ENCODE data around the gene ARIH2. TPM values are rescaled to one million over a fixed set of nuclear protein-coding genes. Genes with fewer than 3 reads are reported as not detected.

The ARIH2 gene
- total and polyA plus RNA-seq, 7 donors = 33.0 to 165 (median 94.9) TPM

DNA sequence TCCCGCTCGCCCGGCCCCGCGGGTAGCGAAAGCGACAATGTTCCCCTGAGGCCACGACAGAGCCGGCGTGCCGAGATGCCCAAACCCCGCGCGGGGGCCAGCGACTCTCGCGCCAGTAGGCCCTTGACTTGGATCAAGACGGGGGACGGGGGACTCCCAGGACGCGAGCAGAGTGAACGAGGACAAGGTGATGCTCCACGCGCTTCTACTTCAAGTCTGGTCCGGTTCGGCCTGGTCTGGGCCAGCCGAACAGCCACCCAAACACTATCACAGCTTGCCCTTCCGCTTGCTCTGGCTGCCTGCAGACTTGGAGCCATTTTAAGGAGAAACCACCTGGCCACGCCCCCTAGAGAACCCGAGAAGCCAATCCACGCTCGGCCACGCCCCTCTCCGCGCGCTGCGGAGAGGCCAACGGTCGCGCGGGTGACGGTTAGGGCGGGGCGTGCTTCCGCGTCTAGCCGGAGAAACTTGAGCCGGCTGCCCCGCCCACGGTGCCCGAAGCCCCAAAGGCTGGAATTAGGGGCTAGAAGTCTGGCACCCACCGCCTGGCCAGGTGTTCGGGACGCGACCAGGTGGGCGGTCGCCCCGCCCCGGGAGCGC lies 102.7 kb downstream of the ARIH2 start:
- no peak for TF ChIP-seq EP300 (IDR thresholded peaks at IDR 0.05)
- TF ChIP-seq, protein P1, sequence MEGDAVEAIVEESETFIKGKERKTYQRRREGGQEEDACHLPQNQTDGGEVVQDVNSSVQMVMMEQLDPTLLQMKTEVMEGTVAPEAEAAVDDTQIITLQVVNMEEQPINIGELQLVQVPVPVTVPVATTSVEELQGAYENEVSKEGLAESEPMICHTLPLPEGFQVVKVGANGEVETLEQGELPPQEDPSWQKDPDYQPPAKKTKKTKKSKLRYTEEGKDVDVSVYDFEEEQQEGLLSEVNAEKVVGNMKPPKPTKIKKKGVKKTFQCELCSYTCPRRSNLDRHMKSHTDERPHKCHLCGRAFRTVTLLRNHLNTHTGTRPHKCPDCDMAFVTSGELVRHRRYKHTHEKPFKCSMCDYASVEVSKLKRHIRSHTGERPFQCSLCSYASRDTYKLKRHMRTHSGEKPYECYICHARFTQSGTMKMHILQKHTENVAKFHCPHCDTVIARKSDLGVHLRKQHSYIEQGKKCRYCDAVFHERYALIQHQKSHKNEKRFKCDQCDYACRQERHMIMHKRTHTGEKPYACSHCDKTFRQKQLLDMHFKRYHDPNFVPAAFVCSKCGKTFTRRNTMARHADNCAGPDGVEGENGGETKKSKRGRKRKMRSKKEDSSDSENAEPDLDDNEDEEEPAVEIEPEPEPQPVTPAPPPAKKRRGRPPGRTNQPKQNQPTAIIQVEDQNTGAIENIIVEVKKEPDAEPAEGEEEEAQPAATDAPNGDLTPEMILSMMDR (IDR thresholded peaks at IDR 0.05) = no peak
- TF ChIP-seq POLR2AphosphoS5 (IDR thresholded peaks at IDR 0.05) = peak; percentile 93 to 100 (median 98)
- TF ChIP-seq POLR2A (IDR thresholded peaks at IDR 0.05) = peak; percentile 91 to 95
- H3K9me3 ChIP-seq = no peaks in the 10 kb centered on the region
- intact Hi-C loops (cut with DNase I) = loop anchor here (5.0 kb wide), 1 partner anchor 71 kb away; the partner anchor contains the start of gene QRICH1
- 0% methylated on average over 60 of the region's 60 CpGs for whole genome bisulfite sequencing, 2 donors
- peak overlapping the region; percentile 79 to 96 (median 82) for H3K4me3 ChIP-seq
- DNase-seq = peak; percentile 99
- H3K4me1 ChIP-seq = peaks cover 0 to 56% (median 47%) of the 10 kb centered on the region in 4 donors
- H3K27me3 ChIP-seq = no peaks in the 10 kb centered on the region
- H3K27ac ChIP-seq = peak overlapping the region; percentile 99 to 100 (median 100)
- peaks cover 4 to 37% (median 22%) of the 10 kb centered on the region in 4 donors for H3K36me3 ChIP-seq

- WGBS, 2 donors = 0 to 1% methylated on average over 83 of the region's 83 CpGs
- H3K36me3 ChIP-seq = peaks cover 4 to 39% (median 22%) of the 10 kb centered on the region in 4 donors
- peak within 1 kb of the TSS; percentile 99 to 100 (median 100) for H3K27ac ChIP-seq
- intact Hi-C loops (cut with DNase I) = loop anchor here (5.0 kb wide), 1 partner anchor 70 kb away; the partner anchor contains the start of gene QRICH1
- peak within 1 kb of the TSS; percentile 79 to 96 (median 82) for H3K4me3 ChIP-seq
- peaks cover 0 to 55% (median 47%) of the 10 kb centered on the region in 4 donors for H3K4me1 ChIP-seq
- TF ChIP-seq POLR2AphosphoS5 (IDR thresholded peaks at IDR 0.05) (peak; percentile 86 to 97 (median 94)), POLR2A (IDR thresholded peaks at IDR 0.05) (peak; percentile 76 to 86), EP300 (IDR thresholded peaks at IDR 0.05) (no peak)
- TF ChIP-seq, protein P1 (IDR thresholded peaks at IDR 0.05) = peak; percentile 96 to 98 (median 96)
- DNase-seq = peak; percentile 96
- H3K27me3 ChIP-seq = no peaks in the 10 kb centered on the region
- H3K9me3 ChIP-seq = no peaks in the 10 kb centered on the region
These were observed 103.4 kb downstream of the ARIH2 start, which contains the start of gene NDUFAF3 for GRCh38 chr3:49021813-49022687. Gene NDUFAF3, plus strand, starts transcription at chr3:49022121. Its CDS starts 24 bp downstream, at chr3:49022145.

DNA sequence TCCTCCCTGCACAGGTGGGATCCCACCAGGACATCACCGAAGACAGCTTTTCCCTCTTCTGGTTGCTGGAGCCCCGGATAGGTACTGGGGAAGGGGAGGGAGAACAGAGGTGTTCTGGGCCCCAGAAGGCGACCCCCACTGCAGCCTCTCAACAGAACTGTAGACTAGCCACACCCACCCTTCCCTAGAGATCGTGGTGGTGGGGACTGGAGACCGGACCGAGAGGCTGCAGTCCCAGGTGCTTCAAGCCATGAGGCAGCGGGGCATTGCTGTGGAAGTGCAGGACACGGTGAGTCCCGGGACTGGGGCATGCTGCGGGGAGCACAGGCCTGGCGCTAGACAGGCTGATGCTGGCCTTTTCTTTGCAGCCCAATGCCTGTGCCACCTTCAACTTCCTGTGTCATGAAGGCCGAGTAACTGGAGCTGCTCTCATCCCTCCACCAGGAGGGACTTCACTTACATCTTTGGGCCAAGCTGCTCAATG lies 104.1 kb downstream of the ARIH2 start:
- 6 to 22% methylated on average over 12 of the region's 12 CpGs for WGBS, 2 donors
- TF ChIP-seq, protein P1 (IDR thresholded peaks at IDR 0.05) = no peak
- TF ChIP-seq POLR2A (IDR thresholded peaks at IDR 0.05) (no peak), EP300 (IDR thresholded peaks at IDR 0.05) (no peak), POLR2AphosphoS5 (IDR thresholded peaks at IDR 0.05) (no peak)
- Histone ChIP-seq H3K27me3 (no peaks in the 10 kb centered on the region), H3K9me3 (no peaks in the 10 kb centered on the region), H3K36me3 (peaks cover 4 to 43% (median 22%) of the 10 kb centered on the region in 4 donors), H3K4me1 (peaks cover 0 to 52% (median 41%) of the 10 kb centered on the region in 4 donors), H3K27ac (peak overlapping the region; percentile 99 to 100 (median 100)), H3K4me3 (peak overlapping the region; percentile 79 to 96 (median 82))
- DNase-seq = peak; percentile 70
- intact Hi-C loops (cut with DNase I) = loop anchor here (5.0 kb wide), 1 partner anchor 70 kb away; the partner anchor contains the start of gene QRICH1

GRCh38 chr3:49023775-49024174 lies 105.1 kb downstream of the ARIH2 start:
- Histone ChIP-seq H3K27ac (no peak overlapping the region), H3K27me3 (no peaks in the 10 kb centered on the region), H3K4me1 (peaks cover 0 to 55% (median 46%) of the 10 kb centered on the region in 4 donors), H3K4me3 (no peak overlapping the region), H3K36me3 (peaks cover 4 to 43% (median 22%) of the 10 kb centered on the region in 4 donors), H3K9me3 (no peaks in the 10 kb centered on the region)
- intact Hi-C loops (cut with DNase I) = loop anchor here (5.0 kb wide), 1 partner anchor 69 kb away; the partner anchor contains the start of gene QRICH1
- no peak for DNase-seq
- WGBS, 2 donors = 84 to 89% methylated on average over 4 of the region's 4 CpGs
- TF ChIP-seq EP300 (IDR thresholded peaks at IDR 0.05) = no peak
